NCI-H345 treated with DMSO at 0.1 percent for 48 hours (cell line): ENCODE data around the gene CAPS2.

Source experiments
- DNase-seq: peaks from one replicate; lab custom pipeline; 2025; ENCODE audit not compliant: unreplicated experiment; lab: John Stamatoyannopoulos, UW

Gene CAPS2

DNA sequence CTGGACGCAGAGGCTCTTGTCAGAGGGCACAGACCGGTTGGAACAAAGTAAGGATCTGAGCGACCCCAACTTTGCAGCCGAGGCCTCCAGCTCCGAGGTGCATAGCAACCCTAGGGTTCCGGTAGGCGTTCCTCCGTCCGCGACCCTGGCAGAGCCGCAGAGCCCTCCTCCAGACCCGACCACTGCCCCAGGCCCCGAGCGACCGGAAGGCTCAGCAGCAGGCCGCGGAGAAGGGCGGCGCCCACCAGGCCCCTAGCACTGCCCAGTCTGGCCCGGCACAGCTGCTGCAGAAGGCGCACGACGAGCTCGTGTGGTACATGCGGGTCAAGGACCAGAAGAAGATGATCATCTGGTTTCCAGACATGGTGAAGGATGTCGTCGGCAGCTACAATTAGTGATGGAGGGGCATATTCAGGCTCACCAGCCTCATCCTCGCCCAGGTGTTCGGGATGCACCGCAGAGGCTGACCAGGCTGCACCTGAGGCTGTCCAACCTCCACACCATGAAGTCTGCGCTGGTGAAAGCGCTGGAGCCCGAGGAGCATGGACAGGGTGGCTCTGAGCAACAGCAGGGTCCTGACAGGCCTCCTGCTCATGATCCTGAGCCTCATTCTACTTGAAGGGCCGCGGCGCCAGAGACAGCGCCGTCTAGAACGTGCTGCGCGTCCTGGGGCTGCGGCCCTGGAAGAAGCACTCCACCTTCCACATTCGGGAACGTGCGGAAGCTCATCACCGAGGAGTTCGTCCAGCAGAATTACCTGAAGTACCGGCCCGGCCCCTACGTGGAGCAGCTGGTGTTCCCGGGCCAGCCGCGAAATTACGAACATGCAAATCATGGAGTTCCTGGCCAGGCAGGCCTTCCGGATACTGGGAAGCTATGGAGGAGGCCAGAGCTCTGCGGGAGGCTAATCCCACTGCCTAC lies 24.5 kb downstream of the CAPS2 start:
- no peak for DNase-seq

DNA sequence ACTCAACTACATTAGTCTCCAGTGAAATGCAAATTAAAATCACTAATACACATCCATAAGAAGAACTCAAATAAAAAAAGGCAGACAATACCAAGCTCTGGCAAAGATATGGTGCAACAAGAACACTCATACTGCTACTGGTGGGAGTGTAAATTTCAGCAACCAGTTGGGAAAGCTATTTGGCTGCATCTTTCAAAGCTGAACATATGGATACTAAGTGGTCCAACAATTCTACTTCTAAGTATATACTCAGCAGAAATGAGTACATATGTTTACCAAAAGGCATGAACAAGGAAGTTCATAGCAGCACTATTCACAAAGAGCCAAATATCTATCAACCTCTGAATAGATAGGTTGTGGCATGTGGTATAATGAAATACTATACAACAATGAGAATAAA lies 27.3 kb downstream of the CAPS2 start:
- DNase-seq = no peak

DNA sequence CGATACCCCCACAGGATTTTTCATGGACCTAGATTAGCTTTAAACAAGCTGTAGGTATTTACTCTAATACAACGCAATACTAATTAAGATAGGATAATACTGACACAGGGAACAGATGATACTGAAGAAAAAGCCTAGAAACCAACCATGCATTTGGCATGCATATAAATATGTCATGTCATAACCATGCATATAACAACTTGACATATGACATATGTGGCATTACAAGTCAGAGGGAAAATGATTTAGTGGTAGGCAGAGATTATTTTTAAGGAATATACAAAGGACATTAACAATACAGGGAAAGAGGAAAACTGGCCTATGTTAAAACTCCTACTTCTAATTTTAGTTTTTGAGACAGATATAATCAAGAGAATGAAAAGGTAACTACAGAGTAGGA lies 27.9 kb downstream of the CAPS2 start:
- no peak for DNase-seq

DNA sequence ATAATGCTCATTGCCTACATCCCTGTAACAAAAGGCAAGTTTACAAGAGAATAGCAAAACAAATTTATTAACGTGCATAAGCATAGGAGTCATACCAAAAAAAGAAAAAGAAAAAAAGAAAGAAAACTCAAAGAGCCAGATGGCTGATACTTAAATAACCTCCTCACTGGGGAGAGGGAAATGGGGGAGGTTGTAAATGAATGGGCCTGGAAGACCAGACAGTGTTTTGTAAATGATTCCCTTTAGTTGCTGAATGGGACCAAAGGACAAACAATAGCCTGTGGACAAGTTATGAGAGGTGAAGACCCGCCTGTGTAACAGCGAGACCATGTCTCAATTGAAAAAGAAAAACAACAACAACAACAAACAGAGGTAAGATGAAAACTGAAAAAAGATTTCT lies 35.3 kb downstream of the CAPS2 start:
- no peak for DNase-seq

DNA sequence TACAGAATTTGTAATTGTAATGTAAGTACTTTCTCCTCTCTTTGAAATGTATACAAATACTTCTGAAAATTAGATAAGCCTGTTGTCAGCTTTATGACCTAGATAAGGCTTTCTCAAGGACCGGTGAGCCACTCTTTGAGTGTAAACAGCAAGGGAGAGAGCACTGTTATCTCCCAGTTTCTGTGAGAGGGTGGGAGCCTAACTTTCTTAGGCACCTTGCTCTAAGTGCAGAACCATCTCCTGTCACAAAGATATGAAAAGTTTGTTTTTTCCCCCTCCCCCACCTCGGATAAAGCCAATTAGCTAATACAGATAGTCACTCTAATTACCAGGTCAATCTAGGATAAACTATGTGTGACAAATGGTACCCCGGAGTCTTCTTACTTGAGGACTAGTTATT lies 35.8 kb downstream of the CAPS2 start:
- DNase-seq = no peak

DNA sequence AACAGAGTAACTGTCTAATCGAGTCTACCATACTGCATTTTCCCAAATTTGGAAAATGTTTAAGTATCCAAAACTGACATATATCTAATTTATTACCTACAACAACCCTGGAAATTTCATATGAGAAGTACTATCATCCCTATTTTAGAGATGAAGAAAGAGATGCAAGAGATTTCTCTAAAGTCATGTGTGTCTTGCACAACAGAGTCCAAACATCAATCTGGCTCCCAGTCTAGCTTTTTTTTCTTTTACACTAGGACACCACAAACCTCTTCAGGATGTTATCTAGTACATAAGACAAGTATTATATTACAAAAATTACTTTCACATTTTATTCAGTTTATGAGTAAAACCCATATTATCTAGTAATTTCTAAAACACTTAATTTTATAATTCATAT lies 39.1 kb downstream of the CAPS2 start:
- no peak for DNase-seq

DNA sequence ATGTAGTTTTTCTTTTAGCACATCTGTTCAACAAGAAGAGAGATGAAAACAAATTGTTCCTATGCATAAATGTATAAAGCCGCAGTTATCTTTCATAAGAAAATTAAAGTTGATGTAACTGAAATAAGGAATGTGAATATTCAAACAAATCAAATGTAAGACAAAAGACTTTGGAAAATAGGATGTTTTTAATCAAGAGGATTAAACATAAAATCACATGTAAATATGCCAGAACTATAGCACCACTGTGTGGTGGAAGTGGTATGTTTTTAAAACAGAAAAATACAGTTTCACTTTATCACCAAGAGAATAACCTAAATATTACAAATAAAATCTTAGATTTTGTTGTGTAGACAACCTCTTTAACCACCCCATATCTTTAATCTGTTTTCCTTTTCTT lies 40.4 kb downstream of the CAPS2 start:
- DNase-seq = no peak

DNA sequence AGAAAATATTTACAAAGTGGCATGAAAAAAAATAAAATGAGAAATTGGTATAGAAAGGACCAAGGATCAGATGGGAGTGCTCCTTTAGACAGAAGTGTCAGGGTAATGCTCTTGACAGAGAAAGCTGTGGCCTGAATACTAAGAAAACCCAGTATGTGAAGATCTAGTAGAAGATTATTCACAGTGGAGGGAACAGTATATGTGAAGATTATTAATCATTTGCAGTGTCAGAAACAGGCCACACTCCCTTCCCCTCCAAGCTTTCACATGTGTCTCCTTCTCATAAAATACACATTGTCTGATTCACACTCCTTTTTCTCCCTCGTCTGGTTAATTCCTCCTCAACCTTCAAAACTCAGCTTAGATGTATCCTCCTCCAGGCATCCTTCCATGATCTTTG lies 41.3 kb downstream of the CAPS2 start:
- DNase-seq = no peak

DNA sequence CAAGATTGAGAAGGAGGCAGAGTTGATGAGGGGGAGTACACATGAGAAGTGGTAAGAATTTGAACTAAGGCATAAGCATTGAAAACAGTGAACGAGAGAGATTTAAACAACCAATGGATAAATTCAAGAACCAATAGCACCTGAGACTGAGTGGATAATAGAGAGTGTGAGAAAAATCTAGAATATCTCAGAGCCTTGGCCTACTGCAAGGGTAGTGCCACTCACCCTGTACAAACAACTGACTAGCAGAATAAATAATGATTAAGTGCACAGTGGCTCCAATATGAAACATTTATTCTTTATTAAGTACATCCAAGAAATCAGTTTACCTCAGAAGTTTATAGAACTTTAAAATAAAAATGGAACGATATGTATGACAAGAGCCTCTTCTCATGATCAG lies 54.4 kb downstream of the CAPS2 start:
- DNase-seq = no peak

DNA sequence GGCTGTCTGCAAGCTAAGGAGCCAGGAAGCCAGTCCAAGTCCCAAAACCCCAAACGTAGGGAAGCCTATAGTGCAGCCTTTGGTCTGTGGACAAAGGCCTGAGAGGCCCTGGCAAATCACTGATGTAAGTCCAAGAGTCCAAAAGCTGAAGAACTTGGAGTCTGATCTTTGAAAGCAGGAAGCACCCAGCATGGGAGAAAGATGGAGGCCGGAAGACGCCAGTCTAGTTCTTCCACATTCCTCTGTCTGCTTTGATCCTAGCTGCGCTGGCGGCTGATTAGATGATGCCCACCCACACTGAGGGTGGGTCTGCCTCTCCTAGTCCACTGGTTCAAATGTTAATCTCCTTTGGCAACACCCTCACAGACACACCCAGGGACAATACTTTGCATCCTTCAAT lies 58.5 kb downstream of the CAPS2 start:
- DNase-seq = no peak

DNA sequence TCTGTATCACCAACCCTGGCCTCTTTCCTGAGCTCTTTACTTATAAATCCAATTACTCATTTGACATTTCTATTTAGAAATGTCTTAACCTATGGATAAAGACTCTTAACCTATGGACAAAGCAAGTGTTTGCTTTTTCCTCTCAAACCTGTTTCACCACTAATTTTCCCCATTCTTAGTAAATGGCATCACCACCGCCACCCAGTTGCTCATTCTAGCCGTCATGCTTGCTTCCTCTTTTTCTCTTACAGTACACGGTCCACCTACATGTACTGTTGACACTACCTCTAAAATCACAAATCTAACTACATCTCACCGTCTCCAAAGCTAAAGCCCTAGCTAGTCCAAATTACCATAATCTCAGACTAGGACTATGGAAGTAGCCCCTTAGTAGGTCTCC lies 60.0 kb downstream of the CAPS2 start:
- DNase-seq = no peak

DNA sequence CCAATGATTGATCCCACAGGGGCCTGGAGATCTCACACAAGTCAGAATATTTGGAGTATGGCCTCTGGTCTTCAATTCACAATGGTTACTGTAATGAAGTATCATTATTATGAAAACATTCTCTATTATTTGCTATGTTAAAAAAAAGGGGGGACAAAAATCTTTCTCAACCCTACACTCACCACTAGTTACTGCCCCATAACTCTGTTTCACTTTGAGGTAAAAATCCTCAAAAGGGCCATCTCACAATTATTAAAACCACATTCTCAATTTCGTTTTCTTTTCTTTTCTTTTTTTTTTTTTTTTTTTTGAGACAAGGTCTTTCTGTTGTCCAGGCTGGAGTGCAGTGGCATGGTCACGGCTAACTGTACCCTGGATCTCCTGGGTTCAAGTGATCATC lies 60.9 kb downstream of the CAPS2 start:
- DNase-seq = no peak

DNA sequence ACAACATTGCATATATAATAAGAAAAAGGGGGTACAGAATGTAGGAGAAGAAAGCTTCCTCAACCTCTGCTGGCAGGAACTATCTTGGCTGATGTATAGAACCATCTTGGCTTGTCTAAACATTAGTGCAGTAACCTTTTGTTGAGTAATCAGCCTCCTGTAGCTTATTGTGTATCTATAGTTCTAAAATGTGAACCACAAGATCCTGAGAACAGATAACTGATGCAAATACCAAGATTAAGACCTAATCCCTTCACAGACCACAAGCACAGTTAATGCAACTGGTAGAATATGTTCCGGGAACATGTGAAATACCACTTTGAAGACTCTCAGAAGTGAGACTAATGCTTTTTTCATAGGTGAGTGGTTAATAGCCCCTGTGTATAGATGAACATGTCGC lies 69.8 kb downstream of the CAPS2 start:
- no peak for DNase-seq

DNA sequence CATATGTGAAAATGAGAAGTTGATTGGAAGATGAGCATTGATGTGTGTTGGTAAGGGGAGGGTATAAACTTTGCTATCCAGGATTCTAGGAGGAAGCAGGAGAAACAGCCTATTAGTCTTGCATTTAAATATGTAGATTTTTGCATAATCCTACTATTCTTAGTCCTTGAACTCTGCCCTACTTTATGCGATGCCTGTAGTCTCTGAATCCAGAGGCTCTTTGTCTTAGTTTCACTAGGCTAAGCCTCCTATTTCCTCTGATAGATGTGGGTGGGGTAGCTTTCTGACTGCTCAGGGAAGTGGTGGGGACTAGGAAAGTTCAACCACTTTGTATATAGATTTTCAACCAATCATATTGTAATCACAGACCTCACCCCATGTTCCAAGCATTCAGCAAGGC lies 71.0 kb downstream of the CAPS2 start:
- no peak for DNase-seq

DNA sequence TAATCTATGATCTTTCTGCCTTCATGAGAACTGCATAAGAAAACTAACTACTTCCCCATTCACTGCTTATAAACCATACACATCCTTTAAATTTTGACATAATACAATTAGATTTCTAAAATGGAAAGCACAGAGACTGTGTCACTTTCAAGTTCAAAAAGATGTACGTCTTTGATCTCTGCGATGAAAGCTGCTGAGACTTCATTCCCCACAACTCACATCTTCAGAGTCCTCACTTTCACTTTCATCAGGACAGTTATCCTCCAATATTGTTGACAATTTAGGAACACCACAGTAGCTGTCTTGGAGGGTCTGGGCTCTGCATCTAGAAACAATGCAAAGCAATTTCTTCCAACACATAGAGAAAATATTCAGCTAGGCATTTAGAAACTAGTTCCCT lies 72.6 kb downstream of the CAPS2 start:
- DNase-seq = no peak

DNA sequence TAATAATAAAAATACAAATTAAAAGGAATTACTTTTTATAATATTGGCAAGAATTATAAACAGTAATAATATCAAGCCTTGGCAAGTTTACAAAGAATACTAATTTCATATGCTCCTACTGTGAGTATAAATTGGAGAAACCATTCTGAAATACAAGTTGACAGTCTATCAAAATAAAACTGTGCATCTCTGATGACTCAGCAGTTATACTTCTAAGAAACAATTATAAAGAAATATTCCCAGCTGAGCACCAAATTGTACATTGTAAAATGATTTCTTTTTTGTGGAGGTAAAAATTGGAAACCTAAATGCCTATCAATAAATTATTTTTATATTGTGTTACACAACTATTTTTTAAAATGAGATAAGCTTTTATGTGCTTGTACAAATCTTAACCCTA lies 85.0 kb downstream of the CAPS2 start:
- DNase-seq = no peak

DNA sequence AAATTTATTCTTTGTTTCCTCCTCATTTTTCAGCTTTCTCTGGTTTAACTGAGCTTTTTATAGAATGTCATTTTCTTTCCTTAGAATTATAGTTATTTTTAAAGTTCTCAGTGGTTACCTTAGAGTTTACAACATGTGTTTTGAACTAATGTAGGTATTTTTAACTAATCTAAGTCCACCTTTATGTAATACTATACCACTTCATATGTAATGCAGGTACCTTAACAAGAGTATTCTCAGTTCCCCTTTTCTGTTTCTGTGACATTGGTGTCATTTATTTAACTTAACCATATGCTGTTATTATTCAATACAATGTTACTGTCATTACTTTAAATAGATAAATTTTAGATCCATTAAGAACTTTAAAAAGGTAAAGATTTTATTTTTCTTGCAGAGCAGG lies 90.1 kb downstream of the CAPS2 start:
- no peak for DNase-seq

DNA sequence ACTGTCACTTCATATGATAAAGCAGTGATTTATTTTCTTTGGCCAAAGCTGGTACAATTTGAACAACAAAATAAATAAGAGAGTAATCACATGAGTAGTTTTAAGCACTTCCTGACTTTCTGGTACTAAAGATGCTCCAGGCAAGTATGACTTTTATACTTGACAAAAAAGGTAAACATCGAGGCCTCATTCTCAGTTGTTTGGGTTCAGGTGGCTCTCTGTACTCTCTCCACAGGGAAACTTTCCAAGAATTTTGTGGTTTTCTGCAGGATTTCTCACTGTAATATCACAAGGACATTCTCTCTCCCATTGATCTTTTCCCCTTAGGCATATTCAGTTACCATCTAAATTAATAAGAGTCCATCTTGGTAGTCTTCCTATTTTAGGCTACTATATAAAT lies 93.9 kb downstream of the CAPS2 start:
- no peak for DNase-seq

DNA sequence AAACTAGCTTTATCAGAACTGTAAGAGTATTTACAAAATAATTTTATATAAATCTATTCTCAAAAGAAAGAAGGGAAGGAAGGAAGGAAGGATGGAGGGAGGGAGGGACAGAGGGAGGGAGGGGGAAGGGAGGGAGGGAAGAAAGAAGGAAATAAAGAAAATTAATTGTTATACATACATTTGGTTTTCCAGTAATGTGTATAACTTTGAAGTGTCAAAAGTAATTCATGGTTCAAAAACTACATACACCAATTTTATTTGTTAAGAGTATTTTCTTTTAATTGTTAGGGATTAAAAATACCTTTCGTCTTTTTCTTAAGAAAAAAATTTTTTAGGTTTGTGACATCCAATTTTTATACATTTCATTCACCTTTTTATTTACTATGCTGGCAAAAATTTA lies 103.0 kb downstream of the CAPS2 start:
- DNase-seq = no peak
